Activated CD4-positive, alpha-beta T cell treated with anti-CD3 and anti-CD28 coated beads for 4 hours (primary cell): ENCODE measurements around the gene TTLL1.
"Not testable (repeated sequence)": the region's sequence is repeated elsewhere in the genome, so short reads cannot be mapped to it uniquely, and the experiment has no call there.

ENCODE experiments used
- DNase-seq, 2 donors: peaks; one replicate each; pipeline ENCODE4 v3.0.0-alpha.2; 2020

The TTLL1 gene

GRCh38 chr22:43060183-43060582 lies 29.0 kb downstream of the TTLL1 start:
- DNase-seq: peak in 1 of 2 donors; percentile 8

GRCh38 chr22:43057641-43058040 lies 31.6 kb downstream of the TTLL1 start:
- no peak for DNase-seq

DNA sequence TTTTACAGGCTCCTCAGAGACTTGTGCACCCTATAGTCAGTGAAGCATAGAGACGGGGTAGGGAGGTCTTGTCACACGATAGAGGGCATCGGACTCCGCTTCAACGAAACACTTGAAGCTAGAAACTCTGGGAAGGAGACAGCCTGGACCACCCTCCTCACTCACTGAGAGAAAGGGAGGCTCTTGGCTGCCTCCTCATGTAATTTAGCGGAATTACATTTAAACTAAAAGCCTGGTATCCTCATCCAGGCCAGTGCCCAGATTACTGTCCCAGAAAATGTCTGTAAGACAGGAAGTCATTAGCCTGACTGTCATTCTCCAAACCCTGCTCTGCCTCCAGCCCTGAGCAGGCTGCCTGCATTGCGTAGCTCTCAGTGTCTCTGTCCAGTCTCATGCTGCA lies 36.0 kb downstream of the TTLL1 start:
- DNase-seq: no peak

DNA sequence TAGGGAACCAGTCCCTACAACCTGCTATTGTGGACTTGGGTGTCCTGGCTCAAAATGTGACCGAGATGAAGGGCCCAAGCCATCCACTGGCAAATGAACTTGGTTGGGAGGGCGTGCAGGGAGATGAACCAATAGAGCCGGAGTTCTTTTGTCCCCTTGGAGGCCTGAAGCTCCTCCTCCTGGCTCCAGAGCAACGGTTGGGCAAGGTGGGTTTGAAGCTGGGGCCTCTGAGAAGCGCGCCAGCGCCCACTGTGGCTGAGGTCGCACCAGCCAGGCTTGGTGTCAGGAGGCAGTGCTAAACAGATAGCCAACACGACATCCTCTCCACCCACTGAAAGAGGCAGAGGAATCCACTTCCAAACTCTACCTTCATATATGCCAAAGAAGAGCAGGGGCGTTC lies 38.2 kb downstream of the TTLL1 start:
- DNase-seq: no peak

DNA sequence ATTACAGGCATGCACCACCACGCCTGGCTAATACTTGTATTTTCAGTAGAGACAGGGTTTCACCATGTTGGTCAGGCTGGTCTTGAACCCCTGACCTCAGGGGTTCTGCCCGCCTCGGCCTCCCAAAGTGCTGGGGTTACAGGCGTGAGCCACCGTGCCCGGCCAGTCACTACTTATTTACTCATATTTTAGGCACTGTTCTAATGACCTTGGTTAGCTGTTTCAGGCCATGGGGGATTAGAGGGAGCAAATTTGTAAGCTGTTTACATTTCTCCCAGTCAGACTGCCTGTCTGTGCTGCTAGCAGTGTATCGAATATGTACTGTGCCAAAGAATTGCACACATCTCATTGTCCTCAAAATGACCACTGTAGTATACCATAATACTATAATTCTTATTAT lies 41.6 kb downstream of the TTLL1 start:
- no peak for DNase-seq

GRCh38 chr22:43044290-43044712 lies 44.9 kb downstream of the TTLL1 start:
- DNase-seq: no peak

GRCh38 chr22:43042101-43042780 lies 47.0 kb downstream of the TTLL1 start:
- DNase-seq: no peak

DNA sequence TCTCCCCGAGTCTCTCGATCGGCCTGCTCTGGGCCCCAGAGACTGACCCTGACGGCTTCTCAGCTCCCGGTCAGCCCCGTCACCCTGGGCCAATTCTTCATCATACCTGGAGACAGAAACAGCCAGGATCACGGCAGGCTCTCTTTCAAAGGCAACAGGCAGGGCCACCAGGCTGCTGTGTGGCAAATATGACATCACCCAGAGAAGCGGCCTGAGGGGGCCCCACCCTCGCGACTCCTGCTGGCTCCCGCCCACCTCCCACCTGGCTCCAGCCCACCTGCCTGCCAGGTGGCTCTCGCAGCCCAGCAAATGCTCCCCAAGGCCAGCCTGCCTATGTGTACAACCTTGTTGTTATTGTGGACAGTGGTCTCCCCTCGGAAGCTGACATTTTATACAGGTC lies 49.4 kb downstream of the TTLL1 start:
- no peak for DNase-seq

- no peak for DNase-seq
Measured at GRCh38 chr22:43038325-43038724, 50.9 kb downstream of the TTLL1 start.

DNA sequence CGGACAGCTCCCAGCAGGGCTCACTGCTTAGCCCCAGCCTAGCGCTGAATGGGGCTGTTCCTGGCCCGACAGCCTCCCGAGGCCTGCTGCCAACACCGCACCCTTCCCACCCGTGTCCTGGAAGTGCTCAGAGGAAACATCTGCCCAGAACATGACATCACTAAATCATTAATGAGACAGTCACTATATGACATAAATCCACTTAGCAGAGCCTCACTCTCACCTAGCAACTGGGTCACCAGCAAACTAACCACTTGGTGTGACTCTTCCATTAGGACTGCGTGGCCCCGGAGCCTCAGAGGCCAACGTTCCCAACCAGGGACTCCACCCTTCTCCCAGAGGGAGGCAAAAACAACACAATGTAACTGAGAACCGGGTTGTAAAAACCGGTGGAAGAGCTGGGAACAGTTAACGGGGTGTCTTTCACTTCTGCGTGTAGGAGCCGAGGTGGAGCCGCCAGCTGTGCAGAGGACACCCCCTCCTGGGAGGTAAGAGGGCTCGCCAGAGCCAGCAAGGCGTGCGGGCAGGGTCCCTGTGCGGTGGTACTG lies 52.8 kb downstream of the TTLL1 start:
- no peak for DNase-seq

GRCh38 chr22:43035250-43035649 lies 53.9 kb downstream of the TTLL1 start:
- DNase-seq: no peak

GRCh38 chr22:43031617-43032016 lies 57.6 kb downstream of the TTLL1 start:
- DNase-seq: no peak

- no peak for DNase-seq
Measured at GRCh38 chr22:43018615-43019014, 70.6 kb downstream of the TTLL1 start.

- DNase-seq: no peak
Measured at GRCh38 chr22:43017525-43018460, 71.4 kb downstream of the TTLL1 start.

DNA sequence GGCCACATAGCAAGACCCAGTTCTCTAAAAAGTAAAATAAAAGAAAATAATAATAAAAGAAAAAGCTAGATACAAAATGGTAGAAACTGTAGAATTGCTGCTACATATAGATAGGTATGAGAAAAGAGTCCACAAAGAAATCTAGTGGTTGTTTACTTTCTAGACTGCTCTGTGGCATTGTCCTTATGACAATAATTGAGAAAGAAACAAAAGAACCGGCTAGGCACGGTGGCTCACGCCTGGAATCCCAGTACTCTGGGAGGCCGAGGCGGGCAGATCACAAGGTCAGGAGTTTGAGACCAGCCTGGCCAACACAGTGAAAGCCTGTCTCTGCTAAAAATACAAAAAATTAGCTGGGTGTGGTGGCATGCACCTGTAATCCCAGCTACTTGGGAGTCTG lies 73.0 kb downstream of the TTLL1 start:
- DNase-seq: not testable (repeated sequence)

GRCh38 chr22:43015677-43016042 lies 73.5 kb downstream of the TTLL1 start:
- no peak for DNase-seq

DNA sequence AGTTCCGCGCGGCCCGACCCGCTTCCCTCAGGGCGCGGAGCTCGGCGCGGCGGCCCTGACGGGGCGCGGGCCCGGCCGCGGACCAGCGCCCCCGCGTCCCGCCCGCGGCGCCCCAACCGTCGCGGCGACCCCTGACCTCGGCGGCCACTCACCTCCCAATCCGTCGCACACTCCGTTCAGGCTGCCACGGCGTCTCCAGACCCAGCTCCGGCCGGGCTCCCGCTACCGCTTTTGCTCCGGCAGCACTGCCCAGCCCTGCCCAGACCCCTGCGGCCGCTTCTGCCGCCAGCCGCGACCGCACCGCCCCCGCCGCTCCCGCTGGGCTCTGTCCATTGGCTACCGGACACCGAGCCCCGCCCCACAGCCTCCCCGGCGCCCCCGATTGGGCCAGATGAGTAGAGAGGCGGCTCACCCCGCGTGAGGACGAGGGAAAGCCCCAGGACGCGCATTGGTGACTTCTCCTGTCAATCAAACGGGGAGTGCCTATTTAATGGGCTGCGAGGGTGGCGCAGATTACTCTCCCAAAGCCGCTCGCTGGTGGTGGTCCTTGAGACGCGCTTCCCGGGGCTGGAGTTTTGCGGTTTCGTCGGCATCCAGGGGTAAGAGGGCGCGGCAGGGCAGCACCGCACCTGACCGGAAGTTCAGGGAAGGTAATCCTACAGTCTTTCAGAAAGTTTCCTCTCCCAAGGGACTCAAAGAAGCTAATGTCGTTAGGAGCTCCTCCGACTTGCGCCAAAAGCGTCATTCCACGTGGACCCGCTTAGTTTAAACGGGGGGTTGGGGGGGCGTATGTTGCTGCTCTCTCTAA lies 74.1 kb downstream of the TTLL1 start, which contains the start of gene PACSIN2:
Gene PACSIN2 (minus strand): TSS at position 281 of the 808 bp plus-strand sequence. CDS start 103,069 bp downstream, outside the sequence.
- peak; percentile 99 for DNase-seq

- peak in 1 of 2 donors; percentile 13 for DNase-seq
Measured at GRCh38 chr22:43014316-43014868, 74.8 kb downstream of the TTLL1 start.

DNA sequence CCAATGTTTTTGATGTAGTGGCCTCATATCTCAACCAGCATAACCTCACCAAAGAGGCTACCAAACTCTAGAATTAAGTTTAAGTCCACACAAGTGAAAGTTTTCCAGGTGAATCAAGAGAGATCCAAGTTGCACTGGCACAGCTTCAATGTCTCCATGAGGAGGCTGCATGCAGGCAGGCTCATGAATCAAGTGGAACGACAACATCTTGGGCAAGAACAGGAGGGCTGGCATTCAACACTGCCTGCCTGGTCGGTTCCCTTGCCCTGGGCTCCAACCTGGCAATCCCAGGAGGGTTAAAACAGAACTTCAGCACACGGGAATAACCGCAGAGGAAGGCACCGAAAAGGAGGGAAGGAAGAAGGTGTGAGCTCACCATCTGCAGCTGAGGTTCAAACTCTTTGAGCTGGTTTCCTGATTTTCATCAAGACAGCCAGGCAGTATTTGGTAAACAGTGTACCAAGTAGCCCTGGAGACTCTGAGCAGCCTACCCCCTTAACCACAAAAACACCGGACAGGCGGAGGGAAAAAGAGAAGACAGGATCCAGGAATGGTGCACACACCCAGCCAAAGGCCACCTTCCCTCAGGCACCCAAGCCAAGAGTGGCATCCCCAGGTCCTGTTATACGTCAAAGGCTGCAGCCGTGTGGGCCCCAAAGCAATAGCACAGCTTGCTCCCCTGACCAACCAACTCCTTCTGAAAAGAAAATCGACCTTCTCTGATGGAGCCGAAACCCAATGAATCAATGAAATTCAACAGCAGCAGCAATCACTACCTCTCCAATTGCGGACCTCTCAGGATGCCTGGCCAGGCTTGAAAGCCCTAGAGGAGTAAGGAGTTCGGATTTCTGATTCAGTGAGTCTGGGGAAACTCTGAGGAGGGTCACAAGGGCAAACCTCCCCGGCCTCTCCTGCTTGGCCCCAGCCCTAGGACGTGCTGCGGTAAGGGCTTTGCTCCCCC lies 75.6 kb downstream of the TTLL1 start:
- DNase-seq: peak in 1 of 2 donors; percentile 12

DNA sequence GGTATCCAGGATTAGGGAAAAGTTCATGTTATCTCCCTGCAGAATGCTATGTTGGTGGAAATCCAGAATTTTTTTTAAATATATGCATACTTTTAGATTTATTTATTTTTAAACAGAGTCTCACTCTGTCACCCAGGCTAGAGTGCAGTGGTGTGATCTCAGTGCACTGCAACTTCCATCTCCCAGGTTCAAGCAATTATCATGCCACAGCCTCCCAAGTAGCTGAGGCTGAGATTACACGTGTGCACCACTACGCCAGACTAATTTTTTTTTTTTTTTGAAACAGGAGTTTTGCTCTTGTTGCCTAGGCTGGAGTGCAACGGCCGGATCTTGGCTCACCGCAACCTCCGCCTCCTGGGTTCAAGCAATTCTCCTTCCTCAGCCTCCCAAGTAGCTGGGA lies 76.8 kb downstream of the TTLL1 start:
- DNase-seq: no peak

GRCh38 chr22:43011079-43011478 lies 78.1 kb downstream of the TTLL1 start:
- no peak for DNase-seq
